Ovary (tissue), 9 donors: ENCODE measurements around the gene DHRS4L2. TPM values are rescaled to one million over a fixed set of nuclear protein-coding genes. Genes with fewer than 3 reads are reported as not detected.
"Not testable (repeated sequence)": the region's sequence is repeated elsewhere in the genome, so short reads cannot be mapped to it uniquely, and the experiment has no call there.

Experiments used
- DNase-seq, 5 donors: peaks; one replicate each; pipeline ENCODE4 v3.0.0-alpha.2; 2019 to 2020
- H3K27ac ChIP-seq, 2 donors: fragments of 200-600 bp; one replicate each; pipeline versions ENCODE4 v1.5.1 to v1.8.0; 2019 to 2022
- H3K27me3 ChIP-seq: fragments of 200-600 bp; one replicate; pipeline ENCODE4 v1.8.0; 2022
- H3K36me3 ChIP-seq: fragments of 200-600 bp; sonication (generic); one replicate; pipeline ENCODE4 v1.5.1; 2019
- H3K4me1 ChIP-seq: one replicate; pipeline ENCODE4 v1.8.1; 2013; ENCODE audit warnings: mild to moderate bottlenecking, moderate library complexity; ENCODE audit not compliant: insufficient read depth
- H3K4me3 ChIP-seq: fragments of 200-600 bp; sonication (generic); one replicate; pipeline ENCODE4 v1.5.1; 2017
- H3K9me3 ChIP-seq, 2 donors: fragments of 200-600 bp in 1 of 2; sonication (generic) in 1 of 2; one replicate each; pipeline versions ENCODE4 v1.5.1 to v1.8.1; 2013 to 2019; ENCODE audit warnings: mild to moderate bottlenecking in 1 of 2, moderate library complexity in 1 of 2
- EP300 ChIP-seq: sonication (generic); formaldehyde crosslinking; IDR thresholded peaks from one replicate; pipeline ENCODE4 v1.6.1; 2017; ENCODE audit warnings: antibody characterized with exemption
- POLR2A ChIP-seq: fragments of 450-650 bp; IDR thresholded peaks from one replicate; pipeline ENCODE4 v1.6.1; 2017; ENCODE audit warnings: antibody characterized with exemption, mild to moderate bottlenecking, moderate library complexity
- WGBS, 3 donors: extraction: QIAGEN DNeasy Blood & Tissue Kit in 1 of 3; methylation state at CpG; one replicate each; pipeline versions ENCODE4 v1.1.5 to v1.1.7; 2013 to 2017; 5-methylcytosine and 5-hydroxymethylcytosine counted together
- intact Hi-C, 4 donors: fragments of 100-400 bp; cut with DNase I; formaldehyde crosslinking; loops; one replicate each; pipeline versions ENCODE4 v1.11.0 to v1.15.1; 2022 to 2023
- polyA plus RNA-seq, 2 donors: library from polyadenylated mRNA; stranded (reverse); fragments of 200-250 nt in 1 of 2; fragments of 350-450 nt in 1 of 2; fragmentation: Illumina TruSeq in 1 of 2; extraction: RNeasy Lipid Tissue Mini Kit (QIAGEN cat#74804) in 1 of 2; gene quantifications; one replicate each; pipeline ENCODE4 v1.2.3, GENCODE V29; 2013 to 2014
- total RNA-seq, 7 donors: library from RNA; depleted of rRNA in 2 of 7; stranded (reverse); fragments of >200 nt in 2 of 7; fragmentation: NEBNext Ultra II Directional in 3 of 7; extraction: Animal tissue kit (Norgen Biotek cat#: 25700) in 3 of 7; gene quantifications; one replicate each; pipeline versions ENCODE4 v1.1.0 to v1.2.4, GENCODE V29; 2016 to 2023
- TF ChIP-seq, protein P1 (sequence below), 3 donors: fragments of 450-650 bp in 2 of 3; fragments of 200-600 bp in 1 of 3; IDR thresholded peaks; one replicate each; pipeline versions ENCODE4 v1.5.1 to v1.8.0; 2016 to 2022; ENCODE audit warnings: antibody characterized with exemption in 3 of 3, mild to moderate bottlenecking in 1 of 3
- donor health status: DM: no; HTN: no; CAD: no; lungs with moderate emphysema.
- donor health status: DM: no; HTN: no; CAD: no.
- donor health status: Bipolar disorder and iron deficiency.
- donor health status: DM: yes; HTN: yes; CAD: no.
- donor health status: DM: no; HTN: no; CAD: no.
- donor health status: DM: yes; HTN: yes; CAD: no.

Gene DHRS4L2
- total and polyA plus RNA-seq, 9 donors = 7.7 to 33.1 (median 19.5) TPM

DNA sequence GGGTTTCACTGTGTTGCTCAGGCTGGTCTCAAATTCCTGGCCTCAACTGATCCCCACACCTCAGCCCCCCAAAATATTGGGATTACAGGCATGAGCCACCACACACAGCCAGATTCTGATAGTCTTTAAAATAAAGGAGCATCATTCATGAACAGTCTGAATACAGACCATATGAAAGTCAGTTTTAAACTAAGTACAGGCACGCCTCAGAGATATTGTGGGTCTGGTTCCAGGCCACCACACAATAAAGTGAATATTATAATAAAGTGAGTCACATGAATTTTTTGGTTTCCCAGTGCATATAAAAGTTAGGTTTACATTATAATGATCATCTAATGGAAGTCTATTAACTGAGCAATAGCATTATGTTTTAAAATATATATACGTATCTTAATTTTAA is 8.1 kb downstream of the DHRS4L2 start:
- DNase-seq, H3K9me3 ChIP-seq, H3K36me3 ChIP-seq, H3K27ac ChIP-seq, H3K4me3 ChIP-seq, intact Hi-C loops, H3K4me1 ChIP-seq, H3K27me3 ChIP-seq: not testable (repeated sequence)
- 88 to 90% (median 90%) methylated on average over 1 of the region's 2 CpGs for WGBS, 3 donors

DNA sequence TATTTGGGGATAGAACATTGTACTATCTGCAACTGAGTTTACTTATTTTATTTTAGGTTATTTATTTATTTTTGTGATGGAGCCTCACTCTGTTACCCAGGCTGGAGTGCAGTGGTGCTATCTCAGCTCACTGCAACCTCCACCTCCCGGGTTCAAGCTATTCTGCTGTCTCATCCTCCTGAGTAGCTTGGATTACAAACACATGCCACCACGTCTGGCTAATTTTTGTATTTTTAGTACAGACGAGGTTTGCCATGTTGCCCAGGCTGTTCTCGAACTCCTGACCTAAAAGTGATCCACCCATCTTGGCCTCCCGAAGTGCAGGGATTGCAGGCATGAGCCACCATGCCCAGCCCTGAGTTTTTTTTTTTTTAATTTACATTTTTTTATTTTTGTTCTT is 10.9 kb downstream of the DHRS4L2 start:
- H3K9me3 ChIP-seq, H3K27ac ChIP-seq, H3K4me3 ChIP-seq, DNase-seq, H3K4me1 ChIP-seq, H3K27me3 ChIP-seq, intact Hi-C loops, H3K36me3 ChIP-seq: not testable (repeated sequence)
- 66 to 97% (median 84%) methylated on average over 2 to 3 of the region's 5 CpGs for WGBS, 3 donors

DNA sequence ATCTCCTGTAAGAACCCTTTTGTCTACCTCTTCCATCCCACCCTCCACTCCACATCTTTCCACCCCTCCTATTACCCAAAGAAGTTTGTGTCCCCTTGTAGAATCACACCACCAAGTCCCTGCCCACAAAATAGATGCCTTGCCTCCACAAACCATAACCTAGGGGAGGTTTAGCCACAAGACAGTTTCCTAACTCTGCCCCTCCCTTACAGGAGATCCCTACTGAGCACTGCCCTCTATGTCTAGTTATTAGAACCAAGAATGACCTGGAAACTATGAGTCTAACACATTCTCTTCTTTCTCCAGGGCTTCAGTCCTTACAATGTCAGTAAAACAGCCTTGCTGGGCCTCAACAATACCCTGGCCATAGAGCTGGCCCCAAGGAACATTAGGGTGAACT is 12.3 kb downstream of the DHRS4L2 start:
- H3K4me1 ChIP-seq, intact Hi-C loops, H3K36me3 ChIP-seq, DNase-seq, H3K27ac ChIP-seq, H3K27me3 ChIP-seq, H3K9me3 ChIP-seq, H3K4me3 ChIP-seq: not testable (repeated sequence)

DNA sequence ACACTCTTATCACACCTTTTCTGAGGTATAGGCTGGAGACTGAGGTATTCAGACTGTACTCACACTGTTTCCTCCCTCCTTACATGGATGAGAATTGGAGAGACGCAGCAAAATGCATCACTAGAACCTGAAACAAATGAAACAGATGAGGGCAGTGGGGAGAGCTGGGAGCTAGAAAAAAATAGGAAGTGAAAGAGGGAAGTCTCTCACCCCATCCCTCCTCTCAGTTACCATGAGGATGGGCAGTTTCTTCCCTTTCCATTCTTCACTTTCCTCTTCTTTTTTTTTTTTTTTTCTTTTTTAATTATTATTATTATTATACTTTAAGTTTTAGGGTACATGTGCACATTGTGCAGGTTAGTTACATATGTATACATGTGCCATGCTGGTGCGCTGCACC is 12.9 kb downstream of the DHRS4L2 start:
- H3K9me3 ChIP-seq, intact Hi-C loops, H3K27ac ChIP-seq, H3K4me3 ChIP-seq, H3K4me1 ChIP-seq, H3K27me3 ChIP-seq, DNase-seq, H3K36me3 ChIP-seq: not testable (repeated sequence)
- 90 to 100% (median 100%) methylated on average over 1 to 2 of the region's 2 CpGs for WGBS, 3 donors

DNA sequence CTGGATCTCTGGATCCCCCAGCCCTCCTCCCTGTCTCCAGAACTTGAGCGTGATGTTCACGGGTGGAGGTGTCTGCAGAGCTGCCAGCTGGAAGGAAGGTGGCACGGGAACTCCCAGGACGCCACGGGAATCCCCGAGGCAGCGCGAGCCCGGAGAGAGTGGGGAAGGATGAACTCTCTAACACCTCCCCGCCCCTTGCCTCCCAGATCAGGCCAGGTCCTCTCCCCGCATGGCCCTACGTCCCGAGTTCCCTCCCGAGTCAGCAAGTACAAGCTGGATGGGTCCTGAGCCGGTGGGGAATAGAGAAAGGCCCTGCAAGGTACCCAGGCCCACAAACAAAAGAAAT is 17.7 kb downstream of the DHRS4L2 start:
- DNase-seq, H3K9me3 ChIP-seq, H3K4me1 ChIP-seq, H3K36me3 ChIP-seq, H3K27me3 ChIP-seq, H3K27ac ChIP-seq, intact Hi-C loops: not testable (repeated sequence)
- peak overlapping the region; percentile 24 for H3K4me3 ChIP-seq
- 0 to 3% methylated on average over 1 to 6 of the region's 15 CpGs; no CpG with 5 or more reads in 1 of the 3 donors for WGBS, 3 donors

DNA sequence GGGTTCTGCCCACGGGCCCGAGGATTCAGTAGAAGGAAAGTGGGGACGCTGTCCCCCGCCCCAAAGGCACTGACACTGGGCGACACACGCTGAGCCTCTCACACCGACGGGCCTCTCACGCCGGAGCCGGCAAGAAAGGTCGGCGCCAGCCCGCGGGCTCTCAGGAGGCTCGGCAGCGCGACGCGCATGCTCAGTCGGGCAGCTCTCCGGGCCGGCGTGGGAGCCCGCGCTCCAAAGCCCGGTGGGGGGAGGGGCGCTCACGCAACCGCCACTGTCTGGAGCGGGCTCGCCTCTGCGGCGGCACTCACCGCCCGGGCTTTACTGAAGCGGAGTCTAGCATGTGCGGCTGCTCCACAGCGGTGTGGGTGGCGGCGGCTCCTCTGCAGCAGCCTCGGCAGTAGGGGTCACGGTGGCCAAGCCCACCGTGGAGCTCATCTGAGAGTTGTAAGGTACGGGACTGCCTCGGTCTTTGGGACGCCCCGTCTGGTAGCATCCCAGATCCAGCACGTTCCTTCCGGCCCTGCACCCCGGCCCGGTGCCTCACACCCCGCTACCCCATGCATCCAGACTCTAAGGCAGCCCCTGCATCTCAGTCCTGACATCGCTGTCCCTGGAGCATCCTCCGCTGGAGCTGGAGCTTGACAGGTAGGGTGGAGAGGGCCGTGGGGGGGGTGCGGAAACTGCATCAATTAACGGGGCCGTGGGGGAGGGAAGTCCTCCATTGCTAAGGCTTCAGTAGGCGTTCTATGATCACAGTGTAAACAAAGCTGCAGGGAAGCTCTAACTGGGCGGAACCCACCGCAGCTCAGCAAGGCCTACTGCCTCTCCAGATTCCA is 18.3 kb downstream of the DHRS4L2 start:
- peak; percentile 40 to 86 (median 81) for DNase-seq
- 3 to 27% (median 12%) methylated on average over 8 to 57 of the region's 62 CpGs for WGBS, 3 donors
- H3K27me3 ChIP-seq, H3K4me1 ChIP-seq, intact Hi-C loops, H3K9me3 ChIP-seq, H3K27ac ChIP-seq, H3K36me3 ChIP-seq: not testable (repeated sequence)
- H3K4me3 ChIP-seq = peak overlapping the region; percentile 24

DNA sequence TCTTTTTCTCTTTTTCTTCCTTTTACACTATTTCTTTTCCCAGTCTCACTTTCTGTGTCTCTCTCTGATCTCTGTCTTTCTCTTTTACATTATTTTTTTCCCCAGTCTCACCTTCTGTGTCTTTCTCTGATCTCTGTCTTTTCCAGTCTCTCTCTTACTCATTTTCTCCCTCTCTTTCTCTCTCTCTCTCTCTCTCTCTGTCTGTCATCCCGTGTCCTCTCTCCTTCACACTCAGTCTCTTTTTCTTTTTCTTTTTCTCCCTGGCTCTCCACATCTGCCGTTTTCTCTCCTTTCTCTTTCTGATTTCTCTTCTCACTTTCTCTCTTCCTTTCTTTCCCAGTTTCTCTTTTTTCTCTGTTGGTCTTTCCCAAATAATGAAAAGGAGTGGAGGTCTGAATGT is 22.3 kb downstream of the DHRS4L2 start:
- Histone ChIP-seq H3K27ac (no peak overlapping the region), H3K36me3 (no peaks in the 10 kb centered on the region), H3K4me1 (peaks cover 2% of the 10 kb centered on the region), H3K4me3 (no peak overlapping the region), H3K27me3 (no peaks in the 10 kb centered on the region), H3K9me3 (no peaks in the 10 kb centered on the region)
- intact Hi-C loops = no loop called here
- no peak for DNase-seq
- 71 to 80% (median 75%) methylated on average over 2 of the region's 2 CpGs for WGBS, 3 donors
- TF ChIP-seq POLR2A (no peak), EP300 (no peak)
- TF ChIP-seq, protein P1, sequence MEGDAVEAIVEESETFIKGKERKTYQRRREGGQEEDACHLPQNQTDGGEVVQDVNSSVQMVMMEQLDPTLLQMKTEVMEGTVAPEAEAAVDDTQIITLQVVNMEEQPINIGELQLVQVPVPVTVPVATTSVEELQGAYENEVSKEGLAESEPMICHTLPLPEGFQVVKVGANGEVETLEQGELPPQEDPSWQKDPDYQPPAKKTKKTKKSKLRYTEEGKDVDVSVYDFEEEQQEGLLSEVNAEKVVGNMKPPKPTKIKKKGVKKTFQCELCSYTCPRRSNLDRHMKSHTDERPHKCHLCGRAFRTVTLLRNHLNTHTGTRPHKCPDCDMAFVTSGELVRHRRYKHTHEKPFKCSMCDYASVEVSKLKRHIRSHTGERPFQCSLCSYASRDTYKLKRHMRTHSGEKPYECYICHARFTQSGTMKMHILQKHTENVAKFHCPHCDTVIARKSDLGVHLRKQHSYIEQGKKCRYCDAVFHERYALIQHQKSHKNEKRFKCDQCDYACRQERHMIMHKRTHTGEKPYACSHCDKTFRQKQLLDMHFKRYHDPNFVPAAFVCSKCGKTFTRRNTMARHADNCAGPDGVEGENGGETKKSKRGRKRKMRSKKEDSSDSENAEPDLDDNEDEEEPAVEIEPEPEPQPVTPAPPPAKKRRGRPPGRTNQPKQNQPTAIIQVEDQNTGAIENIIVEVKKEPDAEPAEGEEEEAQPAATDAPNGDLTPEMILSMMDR (IDR thresholded peaks at IDR 0.05) = no peak

DNA sequence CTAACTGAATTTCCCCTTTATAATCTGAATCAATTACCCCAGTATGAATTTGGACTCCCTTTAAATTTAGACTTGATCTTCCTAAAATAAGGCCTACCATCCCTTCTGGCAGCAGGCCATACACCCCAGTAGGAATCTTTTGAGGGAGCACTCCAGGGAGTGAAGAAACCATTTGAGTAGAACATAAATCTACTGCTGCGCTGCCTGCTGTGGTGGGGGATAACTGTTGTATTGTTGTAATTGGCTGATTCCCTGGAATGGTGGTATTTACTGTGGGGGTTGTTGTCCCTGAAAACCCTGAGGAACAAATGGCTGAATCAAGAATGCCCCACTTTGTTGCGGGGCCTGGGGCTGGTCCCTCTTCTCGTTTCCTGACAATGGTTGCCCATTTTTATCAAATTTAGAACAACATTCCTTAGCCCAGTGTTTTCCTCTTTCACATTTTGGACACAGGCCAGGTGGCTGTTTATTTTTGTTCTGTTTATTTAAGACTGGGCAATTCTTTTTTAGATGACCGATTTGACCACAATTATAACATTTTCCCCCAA is 24.1 kb downstream of the DHRS4L2 start:
- H3K27me3 ChIP-seq, H3K9me3 ChIP-seq, DNase-seq, H3K4me3 ChIP-seq, H3K27ac ChIP-seq, intact Hi-C loops, H3K4me1 ChIP-seq, H3K36me3 ChIP-seq: not testable (repeated sequence)
- WGBS, 3 donors = 47 to 60% (median 49%) methylated on average over 4 of the region's 4 CpGs
